ENCODE measurements around the gene DYNLT1. TPM values are rescaled to one million over a fixed set of nuclear protein-coding genes. Genes with fewer than 3 reads are reported as not detected.
"Not testable (repeated sequence)": the region's sequence is repeated elsewhere in the genome, so short reads cannot be mapped to it uniquely, and the experiment has no call there.

Gene DYNLT1
- total RNA-seq, 1 experiment from 2014 or later = 10.2 TPM

- in situ Hi-C loops (cut with HindIII; ENCODE audit: low pct_unique_long_range_greater_than_20kb, low sequenced_read_pairs) = no loop called here
- DNase-seq (ENCODE audit: low read depth, low spot score) = no peak
These were observed 4.2 kb upstream of the DYNLT1 start for GRCh38 chr6:158648682-158649131.

DNA sequence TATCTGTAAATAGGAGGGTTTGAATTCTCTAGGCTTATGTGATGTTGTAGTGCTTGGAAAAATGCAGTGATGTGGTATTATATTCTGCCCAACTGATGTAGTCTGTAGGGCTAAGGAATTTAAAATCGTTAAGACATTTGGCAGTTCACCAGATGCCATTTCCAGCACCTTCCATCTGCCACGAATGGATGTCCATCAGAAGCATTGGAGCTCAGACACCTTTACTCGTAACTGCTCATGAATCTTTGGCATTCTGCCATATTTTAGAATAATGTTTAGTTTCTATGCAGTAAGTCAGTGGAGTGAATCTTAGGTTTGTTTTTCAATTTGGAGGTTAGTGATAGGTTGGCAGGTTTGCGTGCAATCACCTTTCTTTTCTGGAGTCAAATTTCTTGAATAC is 3.0 kb upstream of the DYNLT1 start:
- in situ Hi-C loops (cut with HindIII; ENCODE audit: low pct_unique_long_range_greater_than_20kb, low sequenced_read_pairs) = no loop called here
- DNase-seq (ENCODE audit: low read depth, low spot score) = no peak

- DNase-seq (ENCODE audit: low read depth, low spot score) = no peak
- in situ Hi-C loops (cut with HindIII; ENCODE audit: low pct_unique_long_range_greater_than_20kb, low sequenced_read_pairs) = no loop called here
These were observed 1.7 kb upstream of the DYNLT1 start for GRCh38 chr6:158646023-158646910.

DNA sequence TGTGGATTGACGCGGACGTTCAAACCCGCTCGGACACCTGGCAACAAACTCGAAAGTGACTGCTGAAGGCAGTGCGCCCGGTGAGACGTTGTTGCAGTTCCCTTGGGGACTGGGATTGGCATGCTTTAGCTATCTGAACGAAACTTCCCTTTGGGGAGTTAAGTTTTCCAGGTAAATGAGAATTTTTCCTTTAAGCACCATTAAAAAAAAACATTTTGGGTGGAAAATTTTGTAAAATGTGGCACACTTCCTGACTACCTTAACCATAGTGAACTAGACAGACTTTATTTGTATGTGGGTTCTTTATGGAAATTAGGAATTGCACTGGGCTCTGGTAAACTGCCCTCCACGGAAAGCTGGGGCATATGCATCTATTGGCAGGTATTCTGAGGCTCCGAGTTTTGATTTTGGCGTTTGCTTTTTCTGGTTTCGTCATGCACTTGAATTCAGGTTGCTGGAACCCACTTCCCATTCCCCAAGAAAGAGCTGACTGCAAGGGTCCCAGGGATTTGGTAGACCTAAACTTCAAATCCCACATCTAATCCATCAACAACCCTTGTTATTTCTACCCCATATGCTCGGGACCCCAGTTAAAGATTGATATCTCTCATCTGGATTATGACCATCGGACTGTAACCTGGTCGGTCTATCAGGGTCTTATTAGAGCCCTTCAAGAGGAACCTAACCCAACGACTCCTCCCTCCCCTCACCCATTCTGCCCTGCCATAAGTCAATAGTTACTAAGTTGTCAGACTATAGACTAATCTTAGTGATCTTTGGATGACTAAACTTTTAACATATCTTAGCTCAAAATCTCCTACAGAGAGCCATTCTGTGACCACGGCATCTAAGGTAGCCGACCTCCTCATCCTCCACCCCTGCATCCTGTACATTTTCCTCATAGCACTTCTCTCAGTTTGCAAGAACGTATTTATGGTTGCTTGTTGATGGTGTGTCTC is 800 bp upstream of the DYNLT1 start:
- no peak for DNase-seq (ENCODE audit: low read depth, low spot score)
- in situ Hi-C loops (cut with HindIII; ENCODE audit: low pct_unique_long_range_greater_than_20kb, low sequenced_read_pairs) = no loop called here

- in situ Hi-C loops (cut with HindIII; ENCODE audit: low pct_unique_long_range_greater_than_20kb, low sequenced_read_pairs) = no loop called here
- DNase-seq (ENCODE audit: low read depth, low spot score) = no peak
These were observed 710 bp downstream of the DYNLT1 start for GRCh38 chr6:158643836-158644230.

GRCh38 chr6:158642097-158642601 is 2.4 kb downstream of the DYNLT1 start:
- DNase-seq (ENCODE audit: low read depth, low spot score) = no peak
- in situ Hi-C loops (cut with HindIII; ENCODE audit: low pct_unique_long_range_greater_than_20kb, low sequenced_read_pairs) = no loop called here

GRCh38 chr6:158640519-158640918 is 4.0 kb downstream of the DYNLT1 start:
- DNase-seq (ENCODE audit: low read depth, low spot score) = no peak
- in situ Hi-C loops (cut with HindIII; ENCODE audit: low pct_unique_long_range_greater_than_20kb, low sequenced_read_pairs) = no loop called here

- in situ Hi-C loops (cut with HindIII; ENCODE audit: low pct_unique_long_range_greater_than_20kb, low sequenced_read_pairs) = no loop called here
- DNase-seq (ENCODE audit: low read depth, low spot score) = no peak
These were observed 5.5 kb downstream of the DYNLT1 start for GRCh38 chr6:158639056-158639455.

DNA sequence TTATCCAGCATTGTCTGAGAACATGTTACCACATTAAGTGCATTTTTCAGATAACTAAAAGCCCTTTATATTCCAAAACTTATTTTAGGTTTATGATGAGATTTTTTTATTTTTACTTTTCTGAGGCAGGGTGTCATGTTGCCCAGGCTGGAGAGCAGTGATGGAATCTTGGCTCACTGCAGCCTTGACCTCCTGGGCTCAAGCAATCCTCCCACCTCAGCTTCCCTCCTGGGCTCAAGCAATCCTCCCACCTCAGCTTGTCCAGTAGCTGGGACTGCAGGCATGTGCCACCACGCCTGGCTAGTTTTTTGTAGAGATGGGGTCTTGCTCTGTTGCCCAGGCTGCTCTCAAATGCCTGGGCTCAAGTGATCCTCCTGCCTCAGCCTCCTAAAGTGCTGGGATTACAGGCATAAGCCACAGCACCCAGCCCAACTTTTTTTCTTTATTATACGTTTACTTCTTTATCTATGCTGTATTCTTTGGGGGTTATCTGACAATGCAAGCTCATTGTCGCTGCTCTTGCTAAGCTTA is 6.2 kb downstream of the DYNLT1 start:
- in situ Hi-C loops (cut with HindIII; ENCODE audit: low pct_unique_long_range_greater_than_20kb, low sequenced_read_pairs) = no loop called here
- no peak for DNase-seq (ENCODE audit: low read depth, low spot score)

DNA sequence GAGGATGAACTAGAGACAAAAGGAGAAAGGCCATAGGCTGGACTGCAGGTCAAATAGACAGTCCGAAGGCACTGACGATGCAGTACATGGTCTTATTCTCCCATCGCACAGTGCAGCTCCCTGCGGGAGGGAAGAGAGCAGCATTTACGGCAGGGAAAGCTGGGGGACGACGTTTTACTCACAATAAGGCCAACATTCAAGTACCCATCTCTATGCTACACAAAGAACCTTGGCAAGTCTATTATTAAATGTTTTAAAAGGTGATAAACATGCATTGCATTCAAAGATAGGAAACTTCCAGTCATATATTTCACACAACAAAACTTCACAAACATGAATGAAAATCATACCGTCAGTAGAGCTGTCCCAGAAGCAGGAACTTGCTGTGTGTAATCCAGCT is 7.8 kb downstream of the DYNLT1 start:
- DNase-seq (ENCODE audit: low read depth, low spot score) = no peak
- in situ Hi-C loops (cut with HindIII; ENCODE audit: low pct_unique_long_range_greater_than_20kb, low sequenced_read_pairs) = no loop called here

- in situ Hi-C loops (cut with HindIII; ENCODE audit: low pct_unique_long_range_greater_than_20kb, low sequenced_read_pairs) = no loop called here
- no peak for DNase-seq (ENCODE audit: low read depth, low spot score)
These were observed 9.0 kb downstream of the DYNLT1 start for GRCh38 chr6:158635427-158636073.

DNA sequence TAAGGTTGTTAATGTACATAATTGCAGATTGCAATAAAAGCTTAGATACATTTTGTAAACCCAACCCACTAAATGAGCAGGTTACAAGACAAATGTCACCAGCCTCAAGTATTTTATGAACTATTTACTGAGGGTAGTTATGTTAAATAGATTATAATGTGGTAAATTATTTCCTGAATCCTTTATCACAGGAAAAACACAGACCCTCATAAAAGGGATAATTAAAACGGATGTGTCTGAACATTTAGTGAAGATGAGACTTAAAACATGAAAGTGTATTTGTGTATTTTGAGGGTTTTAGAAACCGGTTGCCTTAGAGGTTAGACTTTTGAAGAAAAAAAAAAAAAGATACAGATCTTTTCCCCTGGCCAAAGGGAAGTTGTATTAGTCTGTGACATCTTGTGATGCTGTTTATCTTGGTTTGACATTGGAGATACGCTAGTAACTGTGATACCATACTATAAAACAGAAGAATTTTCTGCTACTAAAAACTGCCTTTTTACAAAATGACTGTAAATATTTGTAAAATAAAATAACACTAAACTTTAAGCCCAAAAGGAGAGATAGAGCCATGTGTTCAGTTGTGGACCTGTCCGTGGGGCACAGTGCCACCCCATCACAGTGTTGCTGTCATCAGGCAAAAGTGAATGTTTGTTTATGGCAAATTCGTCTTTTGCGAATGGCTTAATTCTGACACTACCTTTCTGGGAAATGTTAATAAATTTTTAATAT is 9.7 kb downstream of the DYNLT1 start:
- DNase-seq (ENCODE audit: low read depth, low spot score) = no peak
- in situ Hi-C loops (cut with HindIII; ENCODE audit: low pct_unique_long_range_greater_than_20kb, low sequenced_read_pairs) = no loop called here

DNA sequence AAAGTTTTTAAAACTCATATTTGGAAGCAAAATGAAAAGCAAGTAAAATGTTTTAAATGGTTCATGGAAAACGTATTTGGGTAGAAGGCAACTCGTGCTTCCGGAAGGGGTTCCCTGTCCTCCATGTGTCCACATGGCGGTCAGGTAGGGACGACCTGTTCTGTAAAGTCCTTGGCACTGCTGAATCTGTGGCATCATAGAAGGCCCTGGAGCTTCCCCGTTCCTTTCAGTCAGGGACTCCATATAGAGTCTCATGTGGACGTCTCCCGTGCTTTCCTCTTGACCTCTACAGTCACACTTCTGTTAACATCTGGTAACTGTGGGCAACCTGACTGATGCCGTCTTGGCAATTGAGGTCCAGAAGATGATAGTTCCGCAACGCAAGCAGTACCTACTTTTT is 11.4 kb downstream of the DYNLT1 start:
- no peak for DNase-seq (ENCODE audit: low read depth, low spot score)
- in situ Hi-C loops (cut with HindIII; ENCODE audit: low pct_unique_long_range_greater_than_20kb, low sequenced_read_pairs) = no loop called here

- DNase-seq (ENCODE audit: low read depth, low spot score); in situ Hi-C loops (cut with HindIII; ENCODE audit: low pct_unique_long_range_greater_than_20kb, low sequenced_read_pairs): not testable (repeated sequence)
These were observed 11.9 kb downstream of the DYNLT1 start for GRCh38 chr6:158632538-158633119.

DNA sequence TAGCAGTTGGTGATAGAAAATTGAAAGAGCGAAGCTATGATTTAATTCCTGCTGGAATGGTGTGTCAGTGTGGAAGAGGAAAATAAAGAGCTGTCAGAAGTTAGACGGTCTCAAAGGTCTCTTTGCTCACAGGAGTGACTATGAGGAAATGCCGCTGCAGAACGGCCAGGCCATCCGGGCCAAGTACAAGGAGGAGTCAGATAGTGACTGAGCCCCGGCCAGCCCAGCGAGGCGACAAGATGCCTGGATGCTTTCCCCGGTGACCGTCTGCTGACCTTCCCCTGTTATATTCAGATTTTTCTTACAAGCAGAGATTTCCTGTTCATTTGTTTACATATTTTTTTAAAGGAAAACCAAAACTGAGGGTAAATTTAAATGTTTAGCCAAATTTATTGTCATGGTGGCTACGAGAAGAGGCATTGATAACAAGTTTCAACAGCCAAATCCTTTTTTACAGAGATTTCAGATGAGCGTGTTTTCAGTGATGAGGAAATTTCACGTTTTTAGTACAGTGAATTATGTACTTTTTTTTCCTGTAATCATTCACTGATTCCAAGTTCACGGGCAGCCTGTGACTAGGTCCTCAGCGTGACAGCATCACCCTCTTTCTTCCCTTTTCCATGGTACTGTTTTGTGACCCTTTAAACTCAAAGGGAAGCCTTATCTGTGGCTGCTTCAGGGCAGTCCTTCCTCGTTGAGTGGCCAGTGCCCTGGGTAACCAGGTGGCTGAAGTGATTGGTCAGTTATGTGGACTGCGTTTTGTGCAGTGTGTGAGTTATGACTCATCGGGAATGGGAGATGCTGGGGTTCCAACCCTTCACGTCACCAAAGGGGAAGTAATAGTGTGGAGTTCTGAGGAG is 12.6 kb downstream of the DYNLT1 start:
- in situ Hi-C loops (cut with HindIII; ENCODE audit: low pct_unique_long_range_greater_than_20kb, low sequenced_read_pairs) = no loop called here
- no peak for DNase-seq (ENCODE audit: low read depth, low spot score)

Measured in SK-MEL-5 (cell line).